DOHH2 (cell line): ENCODE measurements around the gene PF4V1.

Source experiments
- H3F3A ChIP-seq: fragments of 200-600 bp; sonication (generic), shearing (Covaris generic); 2 replicates; pipeline ENCODE4 v1.6.0; 2016; ENCODE audit warnings: antibody characterized with exemption, mild to moderate bottlenecking; ENCODE audit not compliant: control insufficient read depth, insufficient read depth
- H3K27ac ChIP-seq: fragments of 200-600 bp; sonication (generic); 2 replicates; pipeline ENCODE4 v1.5.1; 2014; ENCODE audit warnings: low read depth, mild to moderate bottlenecking, low read length, moderate library complexity
- H3K27me3 ChIP-seq: fragments of 200-600 bp; sonication (generic); 2 replicates; pipeline ENCODE4 v1.6.1; 2014; ENCODE audit warnings: mild to moderate bottlenecking, low read length, mixed read lengths; ENCODE audit not compliant: control insufficient read depth
- H3K36me3 ChIP-seq: fragments of 200-600 bp; sonication (generic); 2 replicates; pipeline ENCODE4 v1.6.1; 2014; ENCODE audit warnings: mild to moderate bottlenecking, low read length, moderate library complexity, mixed read lengths; ENCODE audit not compliant: control insufficient read depth
- H3K4me1 ChIP-seq: fragments of 200-600 bp; sonication (generic); 2 replicates; pipeline ENCODE4 v1.6.1; 2014; ENCODE audit warnings: mild to moderate bottlenecking, low read length, mixed read lengths; ENCODE audit not compliant: control insufficient read depth
- H3K4me2 ChIP-seq: fragments of 200-600 bp; sonication (generic); 2 replicates; pipeline ENCODE4 v1.6.0; 2014; ENCODE audit warnings: mild to moderate bottlenecking, low read length, moderate library complexity
- H3K4me3 ChIP-seq: fragments of 200-600 bp; sonication (generic); 2 replicates; pipeline ENCODE4 v1.5.1; 2014; ENCODE audit warnings: mild to moderate bottlenecking, low read length, mixed read lengths
- H3K79me2 ChIP-seq: fragments of 200-600 bp; sonication (generic); 2 replicates; pipeline ENCODE4 v1.6.1; 2014; ENCODE audit warnings: mild to moderate bottlenecking, low read length, mixed read lengths; ENCODE audit not compliant: control insufficient read depth
- H3K9me2 ChIP-seq: fragments of 200-600 bp; sonication (generic); replicated peaks from 2 replicates; pipeline ENCODE4 v1.6.1; 2014; ENCODE audit warnings: mild to moderate bottlenecking, low read length, mixed read lengths; ENCODE audit not compliant: control insufficient read depth
- H3K9me3 ChIP-seq: fragments of 200-600 bp; sonication (generic); 2 replicates; pipeline ENCODE4 v1.6.1; 2014; ENCODE audit warnings: antibody characterized with exemption, low read length, mixed read lengths; ENCODE audit not compliant: control insufficient read depth, insufficient read depth
- H4K20me1 ChIP-seq: fragments of 200-600 bp; sonication (generic); 2 replicates; pipeline ENCODE4 v1.6.0; 2014; ENCODE audit warnings: low read depth, mild to moderate bottlenecking, antibody characterized with exemption, low read length, moderate library complexity; ENCODE audit not compliant: control insufficient read depth, insufficient read depth
- CTCF ChIP-seq: fragments of 200-600 bp; sonication (generic); IDR thresholded peaks from one replicate; pipeline ENCODE4 v1.5.1; 2014; ENCODE audit warnings: antibody characterized with exemption, mild to moderate bottlenecking, low read depth, low read length; ENCODE audit not compliant: poor library complexity, severe bottlenecking
- EZH2phosphoT487 ChIP-seq: fragments of 200-600 bp; sonication (generic); IDR thresholded peaks from 2 replicates; pipeline ENCODE4 v1.6.1; 2017; ENCODE audit warnings: borderline replicate concordance, mild to moderate bottlenecking, antibody characterized with exemption, low read length, moderate library complexity, mixed read lengths

The PF4V1 gene

GRCh38 chr4:73901031-73901430 lies 47.9 kb downstream of the PF4V1 start:
- no peak for TF ChIP-seq CTCF
- no peak for TF ChIP-seq EZH2phosphoT487
- H3K27me3 ChIP-seq = peaks cover 3% of the 10 kb centered on the region; the same call in 1 of the 2 replicates
- no peak overlapping the region for H3K27ac ChIP-seq
- no peak overlapping the region for H3K4me2 ChIP-seq
- no peaks in the 10 kb centered on the region for H3K9me2 ChIP-seq
- no peaks in the 10 kb centered on the region for H3F3A ChIP-seq
- no peak overlapping the region for H3K4me3 ChIP-seq
- H3K9me3 ChIP-seq = no peaks in the 10 kb centered on the region
- no peaks in the 10 kb centered on the region for H3K4me1 ChIP-seq
- H3K36me3 ChIP-seq = no peaks in the 10 kb centered on the region
- no peaks in the 10 kb centered on the region for H4K20me1 ChIP-seq
- no peaks in the 10 kb centered on the region for H3K79me2 ChIP-seq

GRCh38 chr4:73902038-73902637 lies 49.0 kb downstream of the PF4V1 start:
- no peaks in the 10 kb centered on the region for H3K9me3 ChIP-seq
- H4K20me1 ChIP-seq = no peaks in the 10 kb centered on the region
- H3K27me3 ChIP-seq = peaks cover 3% of the 10 kb centered on the region; the same call in 1 of the 2 replicates
- no peaks in the 10 kb centered on the region for H3F3A ChIP-seq
- no peak overlapping the region for H3K27ac ChIP-seq
- no peaks in the 10 kb centered on the region for H3K36me3 ChIP-seq
- no peaks in the 10 kb centered on the region for H3K79me2 ChIP-seq
- no peaks in the 10 kb centered on the region for H3K9me2 ChIP-seq
- no peak overlapping the region for H3K4me3 ChIP-seq
- no peak for TF ChIP-seq CTCF
- no peak for TF ChIP-seq EZH2phosphoT487
- no peak overlapping the region for H3K4me2 ChIP-seq
- H3K4me1 ChIP-seq = no peaks in the 10 kb centered on the region

- Histone ChIP-seq H3K4me2 (no peak overlapping the region), H4K20me1 (no peaks in the 10 kb centered on the region), H3K79me2 (no peaks in the 10 kb centered on the region), H3K9me3 (no peaks in the 10 kb centered on the region), H3K4me1 (no peaks in the 10 kb centered on the region), H3K27me3 (peaks cover 3% of the 10 kb centered on the region; the same call in 1 of the 2 replicates), H3K36me3 (no peaks in the 10 kb centered on the region), H3K4me3 (no peak overlapping the region), H3K27ac (no peak overlapping the region), H3K9me2 (no peaks in the 10 kb centered on the region), H3F3A (no peaks in the 10 kb centered on the region)
- TF ChIP-seq EZH2phosphoT487 (no peak), CTCF (no peak)
These were observed 49.9 kb downstream of the PF4V1 start for GRCh38 chr4:73902817-73903547.
